Activated effector memory CD4-positive, alpha-beta T cell treated with Interleukin-2 at 50 U/mL for 16 hours (primary cell): ENCODE measurements around the gene RHOH.
A peak's percentile ranks its signal among the peaks of the same experiment; 100 is the strongest.
"Not testable (repeated sequence)": the region's sequence is repeated elsewhere in the genome, so short reads cannot be mapped to it uniquely, and the experiment has no call there.

Source experiments
- DNase-seq: peaks from one replicate; pipeline ENCODE4 v3.0.0-alpha.2; 2020

RHOH gene, protein sequence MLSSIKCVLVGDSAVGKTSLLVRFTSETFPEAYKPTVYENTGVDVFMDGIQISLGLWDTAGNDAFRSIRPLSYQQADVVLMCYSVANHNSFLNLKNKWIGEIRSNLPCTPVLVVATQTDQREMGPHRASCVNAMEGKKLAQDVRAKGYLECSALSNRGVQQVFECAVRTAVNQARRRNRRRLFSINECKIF

DNA sequence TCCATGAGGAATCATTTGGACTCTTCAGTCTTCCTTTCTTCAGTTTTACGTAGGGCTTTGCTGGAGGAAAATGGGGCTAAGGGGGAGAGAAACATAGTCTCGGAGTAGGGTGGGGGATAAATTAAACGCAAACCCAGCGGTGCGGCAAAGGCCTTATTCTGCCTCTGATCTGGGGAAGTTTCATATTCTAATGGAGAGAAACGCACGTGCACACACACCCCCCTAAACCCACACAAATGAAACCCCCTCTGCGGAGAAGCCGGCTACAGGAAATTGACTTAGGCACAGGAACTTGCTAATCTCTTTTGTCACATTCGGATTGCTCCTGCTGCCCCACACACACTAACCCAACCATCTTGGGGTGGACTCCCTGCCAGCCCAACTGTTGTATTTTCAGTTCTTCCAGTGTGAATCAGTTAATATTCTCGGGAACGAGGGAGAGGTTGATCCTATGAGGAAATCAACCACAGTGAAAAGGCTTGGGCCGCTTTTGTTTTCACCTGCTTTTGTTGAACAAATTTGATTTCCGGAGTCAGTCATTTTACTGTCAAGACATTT lies at the start of gene RHOH:
TSS of gene RHOH (plus strand) at position 308 of the 558 bp plus-strand sequence. CDS start 46,356 bp downstream, outside the sequence.
- peak; percentile 53 for DNase-seq

DNA sequence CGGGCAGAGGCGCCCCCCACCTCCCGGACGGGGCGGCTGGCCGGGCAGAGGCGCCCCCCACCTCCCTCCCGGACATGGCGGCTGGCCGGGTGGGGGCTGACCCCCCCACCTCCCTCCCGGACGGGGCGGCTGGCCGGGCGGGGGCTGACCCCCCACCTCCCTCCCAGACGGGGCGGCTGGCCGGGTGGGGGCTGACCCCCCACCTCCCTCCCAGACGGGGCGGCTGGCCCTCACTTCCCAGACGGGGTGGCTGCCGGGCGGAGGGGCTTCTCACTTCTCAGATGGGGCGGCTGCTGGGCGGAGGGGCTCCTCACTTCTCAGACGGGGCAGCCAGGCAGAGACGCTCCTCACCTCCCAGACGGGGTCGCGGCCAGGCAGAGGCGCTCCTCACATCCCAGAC lies 49.3 kb upstream of the RHOH start:
- DNase-seq = not testable (repeated sequence)

DNA sequence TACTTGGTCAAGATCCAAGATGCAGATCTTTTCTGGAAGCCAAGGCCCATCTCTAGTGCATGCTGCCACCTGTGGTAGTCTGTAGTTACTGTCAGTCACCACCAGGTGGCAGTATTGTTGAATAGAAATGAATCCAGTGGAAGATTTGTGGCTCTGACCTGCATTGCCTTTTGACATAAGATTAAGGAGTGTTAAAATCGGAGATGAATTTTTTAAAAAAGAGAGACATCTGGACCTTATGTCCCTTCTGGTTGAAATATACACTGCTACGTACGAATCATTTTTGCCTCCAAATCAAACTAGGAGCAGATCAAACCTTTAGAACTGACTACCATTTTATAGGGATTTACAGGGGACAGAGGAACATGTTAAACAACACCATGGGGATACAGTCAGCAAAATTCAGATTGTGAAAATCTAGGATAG lies 46.9 kb upstream of the RHOH start:
- DNase-seq = peak; percentile 45

DNA sequence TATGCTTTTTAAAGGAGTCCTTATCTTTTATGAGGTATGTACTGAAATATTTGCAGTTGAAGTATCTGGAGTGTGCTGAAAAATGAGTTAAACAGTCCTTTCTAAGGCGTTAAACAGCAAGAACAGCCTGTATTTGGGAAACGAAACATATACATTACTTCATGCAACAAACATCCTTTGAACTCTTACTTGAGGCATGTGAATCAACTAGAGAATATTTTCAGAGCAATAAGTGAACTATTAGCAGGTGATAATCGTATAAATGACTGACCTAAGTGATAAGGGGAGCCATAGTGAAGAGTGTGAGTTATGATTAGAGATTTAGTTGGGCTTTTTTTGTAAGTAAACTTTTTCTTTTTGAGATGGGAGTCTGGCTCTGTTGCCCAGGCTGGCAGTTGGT lies 45.9 kb upstream of the RHOH start:
- no peak for DNase-seq

DNA sequence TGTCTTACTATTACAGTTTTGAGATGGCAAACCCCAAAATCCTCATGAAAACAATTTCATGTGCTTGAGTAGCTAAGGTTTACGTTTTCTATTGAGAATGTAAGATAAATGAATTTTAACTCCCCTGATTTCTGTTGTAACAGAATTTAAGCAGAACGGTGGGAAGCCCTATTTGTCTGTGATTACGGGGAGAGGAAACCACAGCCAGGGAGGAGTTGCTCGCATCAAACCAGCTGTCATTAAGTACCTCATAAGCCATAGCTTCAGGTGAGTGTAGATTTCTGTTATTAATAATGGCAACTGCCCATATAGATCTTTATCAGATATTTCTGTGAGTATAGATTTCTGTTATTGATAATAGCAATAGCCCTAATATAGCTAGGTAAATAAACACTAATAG lies 44.2 kb upstream of the RHOH start:
- no peak for DNase-seq

DNA sequence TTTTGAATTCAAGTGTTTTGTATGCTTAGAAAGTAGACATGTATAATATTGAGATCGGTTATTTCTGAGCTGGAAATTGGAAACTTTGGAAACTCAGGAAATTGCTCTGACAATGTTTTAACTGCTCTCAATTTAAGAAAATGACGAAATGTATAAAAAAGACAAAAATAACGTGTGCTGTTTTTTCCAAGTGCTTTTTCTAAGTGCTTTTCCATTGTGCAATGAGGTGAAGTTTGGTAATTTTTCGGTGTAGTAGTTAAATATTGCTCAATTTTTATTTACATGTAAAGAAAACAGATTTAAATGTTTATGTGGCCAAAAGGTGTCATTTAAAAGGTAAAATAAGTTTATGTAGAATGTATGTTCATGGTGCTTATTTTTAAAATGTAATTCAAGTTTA lies 39.4 kb upstream of the RHOH start:
- DNase-seq = no peak

DNA sequence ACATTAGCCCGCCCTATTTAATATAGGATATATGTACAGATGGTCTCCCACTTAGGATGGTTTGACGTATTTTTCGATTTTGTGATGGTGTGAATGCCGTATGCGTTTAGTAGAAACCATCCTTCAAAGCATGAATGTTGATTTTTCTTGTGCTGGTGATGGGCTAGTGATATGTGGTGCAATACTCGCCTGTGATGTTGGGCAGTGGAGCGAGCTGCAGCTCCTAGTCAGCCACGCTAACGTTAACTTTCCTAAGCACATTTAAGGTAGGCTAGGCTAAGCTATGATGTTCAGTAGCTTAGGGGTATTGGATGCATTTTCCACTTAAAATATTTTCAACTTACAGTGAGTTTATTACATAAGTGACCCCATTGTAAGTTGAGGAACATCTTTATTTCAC lies 36.6 kb upstream of the RHOH start:
- no peak for DNase-seq

DNA sequence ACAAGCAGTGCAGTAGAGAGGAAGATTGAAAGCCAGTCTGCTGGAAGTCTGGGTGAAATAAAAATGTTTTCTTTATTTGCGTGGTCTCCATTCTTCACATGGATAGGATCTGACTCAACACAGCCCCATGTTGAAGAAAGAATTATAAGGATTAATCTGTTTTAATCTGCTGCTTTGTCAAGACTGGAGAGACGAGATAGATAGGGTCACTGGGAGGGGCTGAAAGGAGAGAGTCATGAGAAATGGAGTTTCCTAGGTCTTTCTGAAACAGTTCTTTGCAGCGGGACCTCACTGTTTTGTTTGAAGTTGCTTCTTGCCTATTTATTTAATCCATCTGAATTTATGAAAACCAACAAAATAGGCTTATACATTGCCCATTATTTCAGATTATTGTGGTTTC lies 32.4 kb upstream of the RHOH start:
- DNase-seq = no peak

DNA sequence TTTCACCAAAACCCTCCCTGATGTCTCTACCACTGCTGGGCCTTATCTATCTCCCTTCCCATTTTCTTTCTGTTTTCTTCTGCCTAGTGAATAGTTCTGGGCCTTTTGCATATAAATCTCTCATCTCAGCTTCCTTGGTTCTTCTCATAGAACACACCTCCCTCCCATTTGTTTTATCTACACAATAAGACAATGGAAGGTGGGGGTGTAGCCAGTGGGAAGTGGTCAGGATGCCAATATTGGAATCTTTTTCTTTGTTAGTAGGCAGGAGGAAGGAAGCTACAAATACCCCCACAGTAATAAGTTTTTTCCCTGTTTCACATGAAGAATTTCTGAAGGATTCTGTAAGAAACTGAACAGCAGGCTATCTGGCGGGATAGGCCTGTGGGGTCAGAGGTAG lies 30.9 kb upstream of the RHOH start:
- DNase-seq = no peak

DNA sequence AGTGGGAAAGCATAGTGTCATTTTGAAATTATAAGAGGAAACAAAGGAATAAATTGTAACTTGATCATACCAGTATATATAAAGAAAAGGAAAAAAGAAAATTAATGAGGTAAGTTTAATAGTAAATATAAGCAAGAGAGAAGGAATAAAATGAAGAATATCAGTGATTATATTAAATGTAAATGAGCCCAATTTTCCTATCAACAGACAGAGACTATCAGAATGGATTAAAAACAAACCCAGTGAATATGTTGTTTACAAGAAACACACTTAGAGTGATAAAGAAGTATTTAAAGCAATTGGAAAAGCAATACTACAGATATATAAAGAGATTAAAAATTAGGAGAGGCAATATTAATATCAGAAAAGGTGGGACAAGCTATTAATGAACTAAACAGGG lies 28.8 kb upstream of the RHOH start:
- no peak for DNase-seq

DNA sequence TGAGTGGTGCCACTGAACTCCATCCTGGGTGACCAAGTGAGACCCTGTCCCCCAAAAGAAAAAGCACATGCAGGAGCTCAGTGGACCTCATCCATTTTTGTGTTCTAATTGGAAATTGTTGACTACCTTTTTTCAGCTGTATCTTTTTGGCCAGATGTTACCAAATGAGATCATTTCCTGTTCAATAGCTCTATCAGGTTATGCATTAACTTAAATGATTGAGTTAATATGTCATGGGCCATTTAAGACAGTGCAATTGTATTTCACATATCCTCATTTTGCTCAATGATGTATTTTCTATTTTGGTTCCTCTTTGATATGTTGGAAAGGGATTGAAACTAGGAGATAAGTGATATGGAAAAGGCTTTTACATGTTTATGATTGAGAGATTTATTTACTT lies 26.2 kb upstream of the RHOH start:
- DNase-seq = no peak

DNA sequence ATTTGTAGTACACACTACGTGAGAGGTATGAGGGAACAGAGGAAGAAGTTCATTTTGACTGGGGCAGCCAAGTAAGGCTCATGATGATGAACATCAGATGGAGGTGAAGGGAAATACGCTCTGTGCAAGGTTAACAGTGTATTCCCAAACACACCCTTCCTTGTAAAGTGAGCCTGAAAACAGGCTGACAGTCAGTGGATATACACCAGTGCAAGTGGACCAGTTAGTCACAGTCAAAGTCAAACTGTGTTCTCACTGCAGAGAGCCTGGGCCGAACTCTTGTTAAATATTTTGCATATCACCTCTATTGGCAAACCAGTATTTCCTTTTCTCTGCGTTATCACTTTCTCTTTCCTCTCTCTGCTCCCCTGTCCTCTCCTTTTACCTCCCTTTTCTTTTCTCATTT lies 23.4 kb upstream of the RHOH start:
- no peak for DNase-seq

DNA sequence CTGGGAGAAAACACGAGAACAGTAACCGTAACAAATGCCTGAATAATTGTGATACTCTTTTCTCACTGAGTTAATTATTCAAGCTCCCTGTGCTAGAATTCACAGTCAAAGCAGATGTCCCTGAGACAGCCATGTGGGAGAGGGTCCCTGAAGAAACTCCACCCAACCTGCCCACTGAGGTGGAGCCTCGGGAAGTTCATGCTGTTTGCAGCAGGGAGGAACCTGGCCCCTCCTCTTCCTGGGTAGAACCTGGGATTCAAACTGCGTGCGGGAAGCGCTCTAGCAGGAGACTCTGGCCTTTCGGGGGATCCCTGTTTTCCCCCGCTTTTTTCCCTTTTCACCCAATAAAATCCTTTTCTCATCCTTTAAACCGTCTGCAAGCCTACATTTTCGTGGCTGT lies 20.2 kb upstream of the RHOH start:
- DNase-seq = no peak

DNA sequence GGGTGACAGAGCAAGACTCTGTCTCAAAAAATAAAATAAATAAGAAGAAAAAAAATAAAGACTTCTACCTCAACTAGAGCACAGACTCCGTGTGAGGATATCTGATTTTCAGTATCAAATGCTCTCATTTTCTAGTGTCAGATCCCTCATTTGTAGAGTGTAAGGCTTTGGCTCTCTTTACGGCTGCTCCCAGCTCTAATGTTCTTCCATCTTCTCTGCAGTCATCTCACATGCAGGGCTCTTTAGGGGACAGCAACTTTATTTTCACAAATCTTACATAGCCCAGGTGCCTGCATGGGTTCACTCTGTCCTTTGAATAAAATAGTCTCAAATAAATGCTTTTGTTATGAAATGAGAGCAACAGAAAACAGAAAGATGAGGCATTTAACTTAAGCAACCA lies 19.2 kb upstream of the RHOH start:
- no peak for DNase-seq

DNA sequence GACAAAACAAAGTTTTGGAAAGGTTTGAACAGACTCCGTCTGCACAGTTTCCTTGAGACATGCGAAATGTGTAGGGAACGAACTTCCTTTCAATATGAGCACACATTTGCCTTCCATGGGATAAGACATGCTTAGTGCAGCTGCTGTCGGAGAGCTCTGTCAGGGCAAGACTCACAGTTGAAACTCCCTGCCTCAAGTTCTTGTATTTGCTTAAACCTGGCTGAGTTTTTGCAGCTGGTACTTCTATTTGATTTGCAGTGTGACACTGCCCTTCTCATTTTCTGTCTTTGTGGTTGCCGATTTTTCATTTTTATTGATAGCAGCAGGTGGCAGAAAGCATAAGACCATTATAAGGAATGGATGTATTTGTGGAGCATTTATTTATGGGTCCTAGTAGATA lies 18.2 kb upstream of the RHOH start:
- DNase-seq = no peak

DNA sequence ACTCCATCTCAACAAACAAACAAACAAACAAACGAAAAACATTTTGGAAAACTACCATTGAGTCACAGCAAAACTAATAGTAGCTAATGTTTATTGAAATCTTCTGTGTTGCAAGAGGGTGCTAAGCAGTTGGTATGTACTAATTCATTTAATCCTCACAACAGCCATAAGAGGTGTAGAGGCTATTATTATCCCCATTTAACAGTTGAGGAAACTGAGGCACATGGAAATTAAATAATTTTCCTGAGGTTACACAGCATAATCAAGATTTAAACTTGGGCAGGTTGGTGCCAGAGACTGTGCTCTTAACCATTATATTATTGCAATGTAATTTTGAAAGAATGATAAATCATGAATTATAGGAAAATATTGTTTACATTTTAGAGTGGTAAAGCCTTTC lies 17.5 kb upstream of the RHOH start:
- no peak for DNase-seq

DNA sequence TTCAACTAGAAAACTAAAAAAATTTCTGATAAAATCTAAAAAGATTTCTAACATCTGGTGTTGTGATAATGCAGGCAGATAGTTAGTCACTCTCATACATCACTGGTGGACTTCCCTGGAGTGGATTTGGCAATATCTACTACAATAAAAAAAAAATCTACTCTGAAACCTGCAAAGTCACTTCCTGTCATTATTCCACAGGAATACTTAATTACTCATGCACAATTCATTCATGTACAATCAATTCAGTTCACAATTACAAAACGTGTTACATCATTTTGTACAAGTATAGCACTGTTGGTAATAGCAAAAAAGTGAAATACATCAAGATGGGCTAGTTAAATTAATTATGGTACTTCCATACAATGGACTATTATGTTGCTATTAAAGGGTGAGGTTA lies 16.5 kb upstream of the RHOH start:
- no peak for DNase-seq

DNA sequence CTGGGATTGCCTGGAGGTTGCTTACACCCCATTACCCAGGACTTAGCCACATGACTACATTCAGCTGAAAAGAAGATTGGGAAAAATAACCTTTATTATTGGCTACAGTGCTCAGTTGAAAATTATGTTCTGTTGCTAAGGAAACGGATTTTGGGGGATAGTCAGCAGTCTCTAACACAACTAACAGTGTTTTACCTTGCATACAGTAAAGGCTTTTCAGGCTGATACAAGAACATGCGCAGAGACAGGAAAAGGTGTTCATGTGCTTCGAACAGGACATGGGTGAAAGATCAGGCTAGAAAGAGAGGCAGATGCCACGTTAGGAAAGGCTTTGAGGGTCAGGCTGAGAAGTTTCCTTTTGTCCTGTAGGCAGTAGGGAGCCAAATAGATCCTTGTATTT lies 14.8 kb upstream of the RHOH start:
- no peak for DNase-seq

DNA sequence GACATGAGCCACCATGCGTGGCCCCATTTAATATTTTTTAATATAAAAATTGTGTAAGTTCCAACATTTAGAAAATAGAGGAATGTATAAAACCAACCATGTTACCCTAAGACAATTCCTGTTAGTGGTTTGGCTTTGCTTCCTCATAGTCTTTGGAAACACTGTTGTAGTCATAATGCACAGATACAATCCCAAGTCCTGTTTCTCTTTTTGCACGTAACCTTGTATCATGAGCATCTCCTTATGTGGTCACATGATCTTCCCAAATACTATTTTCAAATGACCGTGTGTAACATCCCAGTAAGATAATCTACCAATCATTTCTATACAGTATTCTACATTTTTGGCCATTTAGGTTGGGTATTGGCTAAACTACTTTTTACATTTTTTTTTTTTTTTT lies 13.9 kb upstream of the RHOH start:
- DNase-seq = no peak

DNA sequence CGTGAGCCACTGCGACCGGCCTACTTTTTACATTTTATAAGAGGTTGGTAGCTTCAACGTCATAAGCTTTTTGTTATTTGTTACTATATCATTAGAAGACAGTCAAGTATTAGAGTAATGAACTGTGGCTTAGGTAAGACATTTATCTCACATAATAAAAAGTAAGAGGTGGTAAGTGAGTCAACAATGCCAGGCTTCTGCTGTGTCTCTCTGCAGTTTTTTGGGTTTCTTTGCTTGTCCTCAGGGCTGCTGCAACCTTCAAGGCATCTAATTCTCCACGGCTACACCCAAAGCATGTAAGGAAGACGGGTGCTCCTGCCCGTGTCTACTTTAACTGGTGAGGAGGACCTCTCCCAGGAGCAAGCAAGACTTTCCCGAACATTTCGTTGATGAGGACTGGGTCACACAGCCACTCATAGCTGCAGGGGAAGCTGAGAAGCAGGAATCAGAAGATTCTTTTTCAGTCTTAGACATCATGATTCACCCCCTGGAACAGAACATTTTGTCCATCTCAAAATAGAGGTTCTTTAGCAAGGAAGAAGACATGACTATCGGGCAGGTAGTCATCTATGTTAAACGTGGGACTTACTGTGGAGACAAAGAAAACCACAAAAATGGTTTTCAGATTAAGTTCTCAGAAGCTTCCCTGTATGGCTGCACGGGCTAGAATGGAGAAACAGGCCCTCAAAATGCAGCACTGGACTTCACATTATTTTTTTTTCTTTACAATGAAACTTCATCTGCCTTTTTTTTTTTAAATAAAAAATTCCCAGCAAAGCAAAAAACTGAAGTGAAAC lies 13.0 kb upstream of the RHOH start:
- DNase-seq = no peak

DNA sequence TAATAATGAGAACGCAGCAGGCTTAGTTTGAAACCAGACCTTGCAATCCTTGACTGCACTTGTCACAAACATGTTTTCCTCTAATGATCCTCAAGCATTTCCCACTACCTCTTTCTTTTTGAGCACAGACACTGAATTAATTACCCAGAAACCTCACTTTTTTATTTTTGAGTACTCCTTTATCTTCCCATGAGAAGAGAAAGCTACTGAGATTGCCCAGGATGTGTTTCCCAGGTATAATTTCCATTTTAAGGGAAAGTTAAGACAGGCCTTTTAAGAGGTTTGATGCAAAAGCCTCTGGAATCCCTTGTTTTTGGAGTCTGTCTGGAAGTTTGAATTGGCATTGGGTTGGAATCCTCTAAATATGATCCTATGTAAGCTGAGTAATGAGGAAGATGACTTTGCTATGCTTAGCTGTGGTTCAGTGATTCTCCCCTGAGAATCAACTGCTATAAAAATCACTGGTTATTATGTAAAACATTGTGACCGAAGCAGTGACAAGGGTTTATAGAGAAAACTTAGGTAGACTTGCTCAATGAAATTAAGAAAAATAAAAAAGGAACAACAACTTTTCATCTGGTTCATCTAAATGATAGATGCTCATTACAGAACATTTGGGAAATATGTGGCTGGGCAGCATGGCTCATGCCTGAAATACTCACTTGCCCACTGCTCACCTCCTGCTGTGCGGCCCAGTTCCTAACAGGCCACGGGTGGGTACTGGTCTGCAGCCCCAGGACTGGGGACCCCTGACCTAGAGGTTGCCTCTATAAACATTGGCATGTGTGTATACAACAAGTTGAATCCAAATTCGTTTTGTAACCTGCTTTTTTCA lies 10.8 kb upstream of the RHOH start:
- DNase-seq = no peak

DNA sequence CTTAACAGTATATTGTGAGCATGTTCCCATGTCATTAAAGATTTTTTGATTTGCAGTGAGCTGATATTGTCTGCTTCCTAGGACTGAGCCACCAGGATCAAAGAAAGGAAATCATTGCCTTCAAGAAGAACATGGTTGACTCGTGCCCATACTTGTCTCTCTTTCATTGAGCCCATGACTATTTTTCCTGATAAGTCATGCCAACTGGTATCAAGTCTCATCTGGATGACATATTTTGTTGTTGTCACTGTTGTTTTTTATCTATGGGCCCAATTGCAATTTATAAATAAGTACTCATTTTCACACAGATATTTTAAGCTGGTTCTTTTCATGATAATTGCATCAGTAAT lies 10.2 kb upstream of the RHOH start:
- no peak for DNase-seq

DNA sequence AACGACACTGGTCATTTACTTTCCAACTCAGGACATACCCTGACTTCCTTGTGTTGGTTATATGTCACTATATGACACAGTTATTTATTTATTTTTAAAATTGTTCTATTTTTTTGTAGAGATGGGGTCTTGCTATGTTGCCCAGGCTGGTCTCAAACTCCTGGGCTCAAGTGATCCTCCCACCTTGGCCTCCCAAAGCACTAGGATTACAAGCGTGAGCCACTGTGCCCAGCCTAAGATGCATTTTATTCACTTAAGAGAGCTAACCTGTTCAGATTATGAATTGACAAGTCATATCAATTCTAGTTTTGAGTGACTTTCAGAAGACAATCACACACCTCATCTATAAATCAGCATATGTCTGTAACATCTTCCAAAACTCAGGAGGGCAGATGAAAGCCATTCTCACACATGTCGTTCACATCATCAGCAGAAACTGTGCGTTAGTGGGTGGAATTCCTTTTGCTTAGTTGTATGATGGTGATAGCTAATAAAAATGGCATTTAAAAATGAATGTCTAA lies 9.4 kb upstream of the RHOH start:
- DNase-seq = no peak

DNA sequence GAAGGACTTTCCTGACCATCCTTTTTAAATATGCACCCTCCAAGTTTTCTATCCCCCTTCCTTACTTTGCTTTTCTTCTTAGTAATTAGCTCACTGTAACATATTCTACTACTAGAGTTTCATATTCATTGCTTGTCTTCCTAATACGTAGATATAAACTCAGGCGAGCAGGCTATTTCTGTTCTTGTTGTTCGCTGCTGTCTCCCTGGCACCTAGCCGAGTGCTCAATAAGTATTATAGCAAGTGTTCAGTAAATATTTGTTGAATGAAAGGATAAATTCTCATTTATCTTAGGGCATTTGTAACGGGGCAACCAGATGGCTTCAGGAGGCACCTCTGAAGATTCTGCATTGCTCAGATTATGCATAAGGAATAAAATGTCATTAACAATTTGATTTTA lies 6.8 kb upstream of the RHOH start:
- DNase-seq = no peak
